IMR-90 (cell line): Measurements from ENCODE around the gene NDUFB5. TPM values are rescaled to one million over a fixed set of nuclear protein-coding genes. Genes with fewer than 3 reads are reported as not detected.

Source experiments
- ATAC-seq: fragments of 200-7000 bp; cut with Tn5 transposase; 2 replicates; pipeline ENCODE4 v1.9.1; 2020; ENCODE audit warnings: low read depth, mild to moderate bottlenecking, moderate library complexity
- BruUV-seq: library from RNA; stranded (reverse); fragments of 400-500 nt; replicated peaks from 2 replicates; lab custom pipeline; 2021; lab: Mats Ljungman, UMichigan
- CTCF ChIA-PET: fragments of 300-600 bp; formaldehyde crosslinking; extraction: SDS; loops from one replicate; lab custom pipeline; 2021; ENCODE audit warnings: antibody characterized with exemption; lab: Yijun Ruan, JAX
- POLR2A ChIA-PET: fragments of 300-600 bp; sonication (Branson Sonifier 250); formaldehyde crosslinking; loops from one replicate; lab custom pipeline; 2022; ENCODE audit warnings: antibody characterized with exemption; ENCODE audit not compliant: unreplicated experiment; lab: Charles Lee
- DNase-seq: peaks from one replicate; pipeline ENCODE4 v3.0.0; 2013
- H2AFZ ChIP-seq: replicated peaks from 2 replicates; pipeline ENCODE3; 2013; ENCODE audit warnings: low read length, mild to moderate bottlenecking; ENCODE audit not compliant: poor library complexity
- H2AK5ac ChIP-seq: 2 replicates; pipeline ENCODE4 v1.6.1; 2013; ENCODE audit warnings: low read depth, low read length, inconsistent platforms
- H2AK9ac ChIP-seq: replicated peaks from 2 replicates; pipeline ENCODE3; 2013; ENCODE audit warnings: mild to moderate bottlenecking, low read depth, low read length, moderate library complexity; ENCODE audit not compliant: poor library complexity
- H2BK120ac ChIP-seq: 2 replicates; pipeline ENCODE4 v1.6.1; 2013; ENCODE audit warnings: low read depth, low read length, inconsistent platforms
- H2BK15ac ChIP-seq: 3 replicates; pipeline ENCODE4 v1.6.1; 2013; ENCODE audit warnings: low read depth, low read length, inconsistent platforms
- H2BK20ac ChIP-seq: 2 replicates; pipeline ENCODE4 v1.6.1; 2013; ENCODE audit warnings: low read depth, mild to moderate bottlenecking, inconsistent platforms, low read length, moderate library complexity
- H2BK5ac ChIP-seq: 2 replicates; pipeline ENCODE4 v1.6.1; 2013; ENCODE audit warnings: mild to moderate bottlenecking, low read depth, low read length, inconsistent platforms; ENCODE audit not compliant: poor library complexity, severe bottlenecking
- H3K14ac ChIP-seq: replicated peaks from 2 replicates; pipeline ENCODE4 v1.6.1; 2013; ENCODE audit warnings: low read depth, low read length, inconsistent platforms
- H3K18ac ChIP-seq: 2 replicates; pipeline ENCODE4 v1.6.1; 2013; ENCODE audit warnings: low read depth, low read length, control low read depth
- H3K23ac ChIP-seq: 2 replicates; pipeline ENCODE4 v1.6.1; 2013; ENCODE audit warnings: low read depth, low read length, inconsistent platforms
- H3K27ac ChIP-seq: 2 replicates; pipeline ENCODE4 v1.5.1; 2013; ENCODE audit warnings: mild to moderate bottlenecking, control low read depth, low read length; ENCODE audit not compliant: insufficient read depth
- H3K27me3 ChIP-seq: 2 replicates; pipeline ENCODE4 v1.6.1; 2013; ENCODE audit warnings: low read length; ENCODE audit not compliant: control insufficient read depth, insufficient read depth
- H3K36me3 ChIP-seq: 2 replicates; pipeline ENCODE4 v1.6.1; 2013; ENCODE audit warnings: low read length, mixed read lengths; ENCODE audit not compliant: control insufficient read depth, insufficient read depth
- H3K4ac ChIP-seq: 2 replicates; pipeline ENCODE4 v1.6.1; 2013; ENCODE audit warnings: low read depth, low read length, inconsistent platforms
- H3K4me1 ChIP-seq: 2 replicates; pipeline ENCODE4 v1.6.1; 2013; ENCODE audit warnings: low read length, mixed read lengths; ENCODE audit not compliant: control insufficient read depth, insufficient read depth
- H3K4me2 ChIP-seq: 2 replicates; pipeline ENCODE4 v1.6.1; 2013; ENCODE audit warnings: low read depth, mild to moderate bottlenecking, control low read depth, low read length, moderate library complexity
- H3K4me3 ChIP-seq: 2 replicates; pipeline ENCODE4 v1.5.1; 2013; ENCODE audit warnings: low read depth, mild to moderate bottlenecking, control low read depth, low read length, moderate library complexity; ENCODE audit not compliant: insufficient read depth
- H3K56ac ChIP-seq: 2 replicates; pipeline ENCODE4 v1.6.1; 2013; ENCODE audit warnings: low read length, inconsistent platforms; ENCODE audit not compliant: insufficient read depth; ENCODE audit errors: extremely low read depth
- H3K79me1 ChIP-seq, 2 experiments: 2 replicates each; pipeline ENCODE4 v1.6.1; 2013; ENCODE audit warnings: low read length in 2 of 2, inconsistent platforms in 1 of 2, low read depth in 1 of 2
- H3K9ac ChIP-seq: 2 replicates; pipeline ENCODE4 v1.6.1; 2013; ENCODE audit warnings: low read depth, low read length, control low read depth
- H3K9me1 ChIP-seq: 2 replicates; pipeline ENCODE4 v1.6.1; 2013; ENCODE audit warnings: low read length, inconsistent platforms; ENCODE audit not compliant: insufficient read depth
- H3K9me3 ChIP-seq: 2 replicates; pipeline ENCODE4 v1.6.1; 2013; ENCODE audit warnings: low read length; ENCODE audit not compliant: control insufficient read depth, insufficient read depth
- H4K20me1 ChIP-seq: 2 replicates; pipeline ENCODE4 v1.6.1; 2013; ENCODE audit warnings: low read length, inconsistent platforms; ENCODE audit not compliant: insufficient read depth
- H4K5ac ChIP-seq: 2 replicates; pipeline ENCODE4 v1.6.1; 2013; ENCODE audit warnings: mild to moderate bottlenecking, low read depth, low read length, control low read depth
- H4K8ac ChIP-seq, 2 experiments: 2 replicates each; pipeline ENCODE4 v1.6.1; 2013; ENCODE audit warnings: low read depth in 2 of 2, low read length in 2 of 2, control low read depth in 1 of 2, inconsistent platforms in 1 of 2
- H4K91ac ChIP-seq: 2 replicates; pipeline ENCODE4 v1.6.1; 2013; ENCODE audit warnings: low read depth, low read length, inconsistent platforms; ENCODE audit not compliant: insufficient read depth
- CEBPB ChIP-seq: IDR thresholded peaks from 2 replicates; pipeline ENCODE4 v1.6.1; 2012; ENCODE audit warnings: low read depth, low read length, improper control_type of control experiment
- FOS ChIP-seq: fragments of 150-350 bp; IDR thresholded peaks from 2 replicates; pipeline ENCODE4 v1.6.1; 2016; ENCODE audit warnings: low read depth, low read length
- MAFK ChIP-seq: IDR thresholded peaks from 2 replicates; pipeline ENCODE4 v1.6.1; 2012; ENCODE audit warnings: low read depth, low read length, improper control_type of control experiment
- MAZ ChIP-seq: IDR thresholded peaks from 2 replicates; pipeline ENCODE4 v1.6.1; 2012; ENCODE audit warnings: low read depth, mild to moderate bottlenecking, low read length, improper control_type of control experiment, moderate library complexity, borderline replicate concordance
- MXI1 ChIP-seq: IDR thresholded peaks from 2 replicates; pipeline ENCODE4 v1.6.1; 2012; ENCODE audit warnings: low read depth, mild to moderate bottlenecking, low read length, moderate library complexity, borderline replicate concordance
- NFE2L2 ChIP-seq: fragments of 150-350 bp; IDR thresholded peaks from 2 replicates; pipeline ENCODE4 v1.6.1; 2016; ENCODE audit warnings: low read depth, mild to moderate bottlenecking, low read length
- POLR2A ChIP-seq: IDR thresholded peaks from 2 replicates; pipeline ENCODE4 v1.6.1; 2012; ENCODE audit warnings: mild to moderate bottlenecking, low read depth, low read length
- RCOR1 ChIP-seq: IDR thresholded peaks from 2 replicates; pipeline ENCODE4 v1.6.1; 2012; ENCODE audit warnings: mild to moderate bottlenecking, low read length, improper control_type of control experiment; ENCODE audit not compliant: insufficient replicate concordance
- RFX5 ChIP-seq: IDR thresholded peaks from 2 replicates; pipeline ENCODE4 v1.8.0; 2012; ENCODE audit warnings: low read depth, mild to moderate bottlenecking, low read length, moderate library complexity
- SMC3 ChIP-seq: fragments of 150-350 bp; IDR thresholded peaks from 2 replicates; pipeline ENCODE4 v1.6.1; 2016; ENCODE audit warnings: low read depth, mild to moderate bottlenecking, antibody characterized with exemption, low read length, moderate library complexity
- WGBS, 2 experiments: methylation state at CpG; one replicate each; pipeline versions ENCODE4 v1.1.5 to v1.1.7; 2013; ENCODE audit warnings: missing lambda C conversion rate in 2 of 2; ENCODE audit not compliant: insufficient read length in 1 of 2; ENCODE audit errors: extremely low coverage in 2 of 2; 5-methylcytosine and 5-hydroxymethylcytosine counted together
- dilution Hi-C: fragments of 300-500 bp; cut with HindIII; formaldehyde crosslinking; loops from one replicate; pipeline ENCODE4 v1.14.3; 2018; ENCODE audit warnings: low sequenced_read_pairs; ENCODE audit not compliant: unreplicated experiment
- in situ Hi-C: fragments of 300-500 bp; cut with MboI; formaldehyde crosslinking; loops from 3 replicates; pipeline ENCODE4 v1.14.3; 2019; ENCODE audit warnings: low sequenced_read_pairs, inconsistent platforms, mixed read lengths
- intact Hi-C: fragments of 100-400 bp; cut with micrococcal nuclease; formaldehyde crosslinking; loops from 2 replicates; pipeline ENCODE4 v1.10.0; 2022
- polyA plus RNA-seq, 3 experiments: library from polyadenylated mRNA; depleted of rRNA; stranded (reverse); fragments of >200 nt; gene quantifications; 2 replicates each; pipeline ENCODE4 v1.2.3, GENCODE V29; 2012; ENCODE audit warnings: low replicate concordance in 1 of 3
- total RNA-seq: library from RNA; depleted of rRNA; stranded (reverse); fragments of >200 nt; gene quantifications from 2 replicates; pipeline ENCODE4 v1.2.3, GENCODE V29; 2012
- TF ChIP-seq, protein P1 (sequence below): conservative IDR thresholded peaks from 2 replicates; pipeline ENCODE4 v1.5.1; 2012; ENCODE audit warnings: mild to moderate bottlenecking, low read depth, low read length, improper control_type of control experiment
- TF ChIP-seq, protein P2 (sequence below): fragments of 150-350 bp; IDR thresholded peaks from 2 replicates; pipeline ENCODE4 v1.6.1; 2017; ENCODE audit warnings: mild to moderate bottlenecking, antibody characterized with exemption, low read length, low read depth

NDUFB5 gene
- total and polyA plus RNA-seq, 2 of the 4 experiments (the other 2 are of a cell fraction), result 17.2 to 29.3 TPM

GRCh38 chr3:179580992-179581391, 23.6 kb upstream of the NDUFB5 start:
- DNase-seq, result no peak
- TF ChIP-seq, protein P1, sequence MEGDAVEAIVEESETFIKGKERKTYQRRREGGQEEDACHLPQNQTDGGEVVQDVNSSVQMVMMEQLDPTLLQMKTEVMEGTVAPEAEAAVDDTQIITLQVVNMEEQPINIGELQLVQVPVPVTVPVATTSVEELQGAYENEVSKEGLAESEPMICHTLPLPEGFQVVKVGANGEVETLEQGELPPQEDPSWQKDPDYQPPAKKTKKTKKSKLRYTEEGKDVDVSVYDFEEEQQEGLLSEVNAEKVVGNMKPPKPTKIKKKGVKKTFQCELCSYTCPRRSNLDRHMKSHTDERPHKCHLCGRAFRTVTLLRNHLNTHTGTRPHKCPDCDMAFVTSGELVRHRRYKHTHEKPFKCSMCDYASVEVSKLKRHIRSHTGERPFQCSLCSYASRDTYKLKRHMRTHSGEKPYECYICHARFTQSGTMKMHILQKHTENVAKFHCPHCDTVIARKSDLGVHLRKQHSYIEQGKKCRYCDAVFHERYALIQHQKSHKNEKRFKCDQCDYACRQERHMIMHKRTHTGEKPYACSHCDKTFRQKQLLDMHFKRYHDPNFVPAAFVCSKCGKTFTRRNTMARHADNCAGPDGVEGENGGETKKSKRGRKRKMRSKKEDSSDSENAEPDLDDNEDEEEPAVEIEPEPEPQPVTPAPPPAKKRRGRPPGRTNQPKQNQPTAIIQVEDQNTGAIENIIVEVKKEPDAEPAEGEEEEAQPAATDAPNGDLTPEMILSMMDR, result no peak
- TF ChIP-seq CEBPB (no peak), NFE2L2 (no peak), MAFK (no peak), RFX5 (no peak), MAZ (no peak), FOS (no peak), RCOR1 (no peak), POLR2A (no peak), SMC3 (no peak), MXI1 (no peak)
- TF ChIP-seq, protein P2, sequence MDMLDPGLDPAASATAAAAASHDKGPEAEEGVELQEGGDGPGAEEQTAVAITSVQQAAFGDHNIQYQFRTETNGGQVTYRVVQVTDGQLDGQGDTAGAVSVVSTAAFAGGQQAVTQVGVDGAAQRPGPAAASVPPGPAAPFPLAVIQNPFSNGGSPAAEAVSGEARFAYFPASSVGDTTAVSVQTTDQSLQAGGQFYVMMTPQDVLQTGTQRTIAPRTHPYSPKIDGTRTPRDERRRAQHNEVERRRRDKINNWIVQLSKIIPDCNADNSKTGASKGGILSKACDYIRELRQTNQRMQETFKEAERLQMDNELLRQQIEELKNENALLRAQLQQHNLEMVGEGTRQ, result no peak
- H3K4me2 ChIP-seq, result no peak overlapping the region
- H3K9ac ChIP-seq, result no peak overlapping the region
- POLR2A ChIA-PET, result no interaction called here
- no peak overlapping the region for H3K4me3 ChIP-seq
- no peak overlapping the region for H4K91ac ChIP-seq
- H3K27ac ChIP-seq, result no peak overlapping the region
- H3K36me3 ChIP-seq, result peaks cover 21% of the 10 kb centered on the region
- no peak overlapping the region for H2BK20ac ChIP-seq
- no peak overlapping the region for H2BK15ac ChIP-seq
- H3K4me1 ChIP-seq, result no peaks in the 10 kb centered on the region
- dilution Hi-C loops (no loop called here), intact Hi-C loops (no loop called here), in situ Hi-C loops (loop anchor here (25.0 kb wide), 1 partner anchor 1381 kb away; no protein-coding TSS in a partner anchor)
- no peak for ATAC-seq
- H2BK120ac ChIP-seq, result no peak overlapping the region
- H4K20me1 ChIP-seq, result no peaks in the 10 kb centered on the region
- H4K5ac ChIP-seq, result no peak overlapping the region
- WGBS, 2 experiments, result no CpG with 5 or more reads among the region's 1 CpG
- H2AFZ ChIP-seq, result no peak overlapping the region
- no peak overlapping the region for H2BK5ac ChIP-seq
- no peaks in the 10 kb centered on the region; a peak in 1 of 4 replicates for H3K79me1 ChIP-seq
- H3K56ac ChIP-seq, result no peak overlapping the region
- CTCF ChIA-PET, result interaction anchor here (0.6 to 1.0 kb wide), 2 partner anchors 17 to 180 kb away, joined by 3 read pairs; no protein-coding TSS in a partner anchor
- H3K14ac ChIP-seq, result no peak overlapping the region
- BruUV-seq, result no TSS peak
- no peak overlapping the region for H3K4ac ChIP-seq
- no peak overlapping the region for H4K8ac ChIP-seq
- H3K9me1 ChIP-seq, result no peaks in the 10 kb centered on the region
- H2AK5ac ChIP-seq, result no peak overlapping the region
- no peaks in the 10 kb centered on the region for H3K27me3 ChIP-seq
- no peak overlapping the region for H2AK9ac ChIP-seq
- no peaks in the 10 kb centered on the region for H3K9me3 ChIP-seq
- H3K23ac ChIP-seq, result no peak overlapping the region
- no peak overlapping the region for H3K18ac ChIP-seq
